PC-3 (cell line): ENCODE results near the gene USP34. TPM values are rescaled to one million over a fixed set of nuclear protein-coding genes. Genes with fewer than 3 reads are reported as not detected.

ENCODE experiments used
- ATAC-seq: fragments of 200-7000 bp; cut with Tn5 transposase; 2 replicates; pipeline ENCODE4 v1.9.1; 2020; ENCODE audit warnings: mild to moderate bottlenecking, moderate library complexity
- BruUV-seq: library from RNA; stranded (reverse); fragments of 400-500 nt; replicated peaks from 2 replicates; lab custom pipeline; 2021; lab: Mats Ljungman, UMichigan
- CTCF ChIA-PET: fragments of 300-600 bp; sonication (Branson Sonifier 250); formaldehyde crosslinking; loops from one replicate; lab custom pipeline; 2022; ENCODE audit warnings: antibody characterized with exemption; lab: Charles Lee
- POLR2A ChIA-PET: fragments of 300-600 bp; sonication (Branson Sonifier 250); formaldehyde crosslinking; loops from one replicate; lab custom pipeline; 2022; ENCODE audit warnings: antibody characterized with exemption; ENCODE audit not compliant: unreplicated experiment; lab: Charles Lee
- DNase-seq: peaks from one replicate; pipeline ENCODE4 v3.0.0-alpha.2; 2015
- H2AFZ ChIP-seq: fragments of 300-600 bp; sonication (generic); 2 replicates; pipeline ENCODE4 v1.6.0; 2016; ENCODE audit warnings: antibody characterized with exemption, low read length
- H3F3A ChIP-seq: fragments of 300-600 bp; sonication (generic); one replicate; pipeline ENCODE4 v1.6.0; 2017; ENCODE audit warnings: antibody characterized with exemption, low read length, control low read depth, mild to moderate bottlenecking; ENCODE audit not compliant: unreplicated experiment
- H3K27ac ChIP-seq: fragments of 300-600 bp; sonication (generic); 2 replicates; pipeline ENCODE4 v1.5.1; 2016; ENCODE audit warnings: mild to moderate bottlenecking, low read length
- H3K27me3 ChIP-seq: fragments of 300-600 bp; sonication (generic); 2 replicates; pipeline ENCODE4 v1.6.1; 2016; ENCODE audit warnings: low read length, mixed read lengths
- H3K36me3 ChIP-seq: fragments of 300-600 bp; sonication (generic); 2 replicates; pipeline ENCODE4 v1.6.1; 2016; ENCODE audit warnings: low read depth, mixed run types, low read length, mixed read lengths
- H3K4me1 ChIP-seq: fragments of 300-600 bp; sonication (generic); 2 replicates; pipeline ENCODE4 v1.5.1; 2016; ENCODE audit warnings: low read length; ENCODE audit not compliant: insufficient read depth
- H3K4me2 ChIP-seq: fragments of 300-600 bp; sonication (generic); 2 replicates; pipeline ENCODE4 v1.6.0; 2016; ENCODE audit warnings: low read length
- H3K4me3 ChIP-seq: fragments of 300-600 bp; sonication (generic); 2 replicates; pipeline ENCODE4 v1.5.1; 2016; ENCODE audit warnings: mild to moderate bottlenecking, low read length, mixed read lengths
- H3K79me2 ChIP-seq: fragments of 300-600 bp; sonication (generic); 2 replicates; pipeline ENCODE4 v1.6.1; 2017; ENCODE audit warnings: low read length, mixed read lengths
- H3K9ac ChIP-seq: fragments of 300-600 bp; sonication (generic); 2 replicates; pipeline ENCODE4 v1.6.0; 2016; ENCODE audit warnings: mild to moderate bottlenecking, low read length
- H3K9me2 ChIP-seq: fragments of 300-600 bp; sonication (generic); replicated peaks from 2 replicates; pipeline ENCODE4 v1.6.1; 2016; ENCODE audit warnings: mixed run types, low read length, mixed read lengths
- H3K9me3 ChIP-seq: fragments of 300-600 bp; sonication (generic); 2 replicates; pipeline ENCODE4 v1.6.1; 2016; ENCODE audit warnings: low read length, mixed read lengths
- H4K20me1 ChIP-seq: fragments of 300-600 bp; sonication (generic); 2 replicates; pipeline ENCODE4 v1.6.1; 2016; ENCODE audit warnings: low read length, mixed read lengths
- CTCF ChIP-seq: fragments of 300-600 bp; sonication (generic); conservative IDR thresholded peaks from 2 replicates; pipeline ENCODE4 v1.5.1; 2017; ENCODE audit warnings: antibody characterized with exemption, low read depth, mild to moderate bottlenecking, low read length
- EZH2 ChIP-seq: fragments of 300-600 bp; sonication (generic); IDR thresholded peaks from one replicate; pipeline ENCODE4 v1.6.1; 2017; ENCODE audit warnings: antibody characterized with exemption, mild to moderate bottlenecking, low read length; ENCODE audit not compliant: unreplicated experiment
- EZH2phosphoT487 ChIP-seq: fragments of 300-600 bp; sonication (generic); IDR thresholded peaks from 2 replicates; pipeline ENCODE4 v1.6.1; 2018; ENCODE audit warnings: mild to moderate bottlenecking, antibody characterized with exemption, low read length, borderline replicate concordance
- intact Hi-C: fragments of 100-400 bp; cut with micrococcal nuclease; formaldehyde crosslinking; loops from 2 replicates; pipeline ENCODE4 v1.9.0; 2023
- total RNA-seq: library from RNA; depleted of rRNA; stranded (reverse); fragments of >200 nt; gene quantifications from 2 replicates; pipeline ENCODE4 v1.2.3, GENCODE V29; 2014

Gene USP34
- total RNA-seq, 1 experiment from 2014 or later = 67.1 TPM

GRCh38 chr2:61463769-61464475 is 7.0 kb downstream of the USP34 start:
- Histone ChIP-seq H3K9me3 (no peaks in the 10 kb centered on the region), H2AFZ (no peak overlapping the region), H3K4me1 (peaks cover 19% of the 10 kb centered on the region), H3F3A (no peaks in the 10 kb centered on the region), H3K79me2 (peaks cover 100% of the 10 kb centered on the region), H3K9ac (no peak overlapping the region), H3K36me3 (peaks cover 10% of the 10 kb centered on the region; the same call in 1 of the 2 replicates), H3K9me2 (no peaks in the 10 kb centered on the region), H3K4me3 (no peak overlapping the region), H3K27ac (no peak overlapping the region), H3K4me2 (no peak overlapping the region), H4K20me1 (peaks cover 31% of the 10 kb centered on the region), H3K27me3 (no peaks in the 10 kb centered on the region)
- no peak for TF ChIP-seq EZH2
- no peak for TF ChIP-seq EZH2phosphoT487
- no peak for TF ChIP-seq CTCF
- no peak for DNase-seq
- intact Hi-C loops = no loop called here
- CTCF ChIA-PET = interaction anchor here (0.7 kb wide), 1 partner anchor 18 kb away, joined by 3 read pairs; no protein-coding TSS in a partner anchor
- POLR2A ChIA-PET = no interaction called here
- ATAC-seq = no peak
- BruUV-seq = no TSS peak

- Histone ChIP-seq H3K27ac (no peak overlapping the region), H3F3A (no peaks in the 10 kb centered on the region), H3K9me3 (no peaks in the 10 kb centered on the region), H2AFZ (no peak overlapping the region), H3K4me1 (peaks cover 10% of the 10 kb centered on the region), H3K9me2 (no peaks in the 10 kb centered on the region), H3K79me2 (peaks cover 100% of the 10 kb centered on the region), H3K27me3 (no peaks in the 10 kb centered on the region), H3K9ac (no peak overlapping the region), H3K36me3 (no peaks in the 10 kb centered on the region), H3K4me3 (no peak overlapping the region), H4K20me1 (peaks cover 26% of the 10 kb centered on the region), H3K4me2 (no peak overlapping the region)
- no peak for TF ChIP-seq EZH2phosphoT487
- no peak for TF ChIP-seq CTCF
- TF ChIP-seq EZH2 = no peak
- DNase-seq (no peak), ATAC-seq (no peak)
- no TSS peak for BruUV-seq
- POLR2A ChIA-PET = no interaction called here
- intact Hi-C loops = no loop called here
- CTCF ChIA-PET = no interaction called here
Measured at GRCh38 chr2:61461404-61461803, 9.5 kb downstream of the USP34 start.

DNA sequence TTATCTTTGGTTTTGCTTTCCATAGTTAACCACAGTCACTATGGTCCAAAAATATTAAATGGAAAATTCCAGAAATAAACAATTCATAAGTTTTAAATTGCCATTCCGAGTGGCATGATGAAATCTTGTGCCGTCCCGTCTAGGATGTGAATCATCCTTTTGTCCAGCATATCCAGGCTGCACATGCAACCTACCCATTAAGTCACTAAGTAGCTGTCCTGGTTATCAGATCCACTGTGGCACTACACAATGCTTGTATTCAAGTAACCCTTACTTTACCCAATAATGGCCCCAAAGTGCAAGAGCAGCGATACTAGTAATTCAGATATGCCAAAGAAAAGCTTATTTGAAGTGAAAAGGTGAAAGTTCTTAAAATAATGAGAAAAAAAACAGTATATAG is 10.7 kb downstream of the USP34 start:
- Histone ChIP-seq H3K9ac (no peak overlapping the region), H3K79me2 (peaks cover 100% of the 10 kb centered on the region), H4K20me1 (peaks cover 22% of the 10 kb centered on the region), H3K4me3 (no peak overlapping the region), H3K36me3 (no peaks in the 10 kb centered on the region), H3F3A (no peaks in the 10 kb centered on the region), H3K4me2 (no peak overlapping the region; the same call in 1 of the 2 replicates), H3K4me1 (peaks cover 10% of the 10 kb centered on the region), H3K9me2 (no peaks in the 10 kb centered on the region), H3K27me3 (no peaks in the 10 kb centered on the region), H3K27ac (peak overlapping the region; percentile 8; the same call in 1 of the 2 replicates), H3K9me3 (no peaks in the 10 kb centered on the region), H2AFZ (no peak overlapping the region)
- peak; percentile 59 for DNase-seq
- intact Hi-C loops = no loop called here
- BruUV-seq = no TSS peak
- CTCF ChIA-PET = no interaction called here
- peak; percentile 90 for ATAC-seq
- POLR2A ChIA-PET = interaction anchor here (0.6 kb wide), 1 partner anchor 9 kb away, joined by 4 read pairs; no protein-coding TSS in a partner anchor
- TF ChIP-seq EZH2phosphoT487 = no peak
- no peak for TF ChIP-seq CTCF
- TF ChIP-seq EZH2 = no peak
